HUES64 (cell line): ENCODE results near the gene SUPT20HL2.
"Not testable (repeated sequence)": the region's sequence is repeated elsewhere in the genome, so short reads cannot be mapped to it uniquely, and the experiment has no call there.

Source experiments
- H3K27ac ChIP-seq: 2 replicates; pipeline ENCODE4 v1.7.0; 2013; ENCODE audit warnings: low read depth, low read length, inconsistent platforms
- H3K27me3 ChIP-seq: 2 replicates; pipeline ENCODE4 v1.6.1; 2013; ENCODE audit warnings: mild to moderate bottlenecking, low read length; ENCODE audit not compliant: insufficient read depth
- H3K36me3 ChIP-seq: 2 replicates; pipeline ENCODE4 v1.6.1; 2013; ENCODE audit warnings: mild to moderate bottlenecking, low read length; ENCODE audit not compliant: insufficient read depth
- H3K4me1 ChIP-seq: 2 replicates; pipeline ENCODE4 v1.6.1; 2013; ENCODE audit warnings: mild to moderate bottlenecking, low read length, moderate library complexity; ENCODE audit not compliant: insufficient read depth
- H3K4me3 ChIP-seq: 2 replicates; pipeline ENCODE4 v1.5.1; 2013; ENCODE audit warnings: mild to moderate bottlenecking, low read length, moderate library complexity
- H3K9ac ChIP-seq: 2 replicates; pipeline ENCODE4 v1.6.1; 2013; ENCODE audit warnings: mild to moderate bottlenecking, low read depth, low read length
- H3K9me3 ChIP-seq: 2 replicates; pipeline ENCODE4 v1.6.1; 2013; ENCODE audit warnings: low read depth, low read length; ENCODE audit not compliant: insufficient read depth
- WGBS: fragments of 150-250, 120-280 bp; methylation state at CpG from one replicate; pipeline ENCODE4 v1.1.7; 2013; ENCODE audit warnings: missing lambda C conversion rate; 5-methylcytosine and 5-hydroxymethylcytosine counted together

SUPT20HL2 gene

DNA sequence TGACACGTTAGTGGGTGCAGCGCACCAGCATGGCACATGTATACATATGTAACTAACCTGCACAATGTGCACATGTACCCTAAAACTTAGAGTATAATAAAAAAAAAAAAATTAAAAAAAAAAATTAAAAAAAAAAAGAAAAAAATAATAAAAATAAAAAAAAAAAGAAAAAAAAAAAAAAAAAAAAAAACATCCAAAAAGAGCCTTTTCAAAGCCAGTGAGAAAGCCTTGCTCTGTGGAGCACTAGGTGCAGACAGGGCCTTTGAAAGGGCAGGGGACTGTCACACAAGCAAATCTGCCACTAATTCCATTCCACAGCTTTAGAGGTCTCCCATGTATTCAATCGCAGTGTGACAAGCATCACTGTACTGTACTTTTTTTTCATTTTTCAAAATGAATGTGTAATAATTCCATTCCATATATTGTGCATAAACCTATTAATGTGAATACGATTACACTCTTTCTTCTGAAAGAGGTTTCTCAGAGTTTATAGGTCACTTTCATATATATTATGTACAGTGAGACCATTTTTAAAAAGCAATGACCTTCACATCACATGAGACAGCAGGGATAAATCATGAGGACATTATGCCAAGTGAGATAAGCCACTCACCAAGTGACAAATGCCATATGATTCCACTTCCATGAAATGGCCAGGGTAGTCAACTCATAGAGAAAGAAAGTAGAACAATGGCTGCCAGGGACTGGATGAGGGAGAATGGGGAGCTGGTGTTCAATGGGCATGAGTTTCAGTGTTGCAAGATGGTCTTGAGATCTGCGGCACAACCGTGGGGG, 4.1 kb downstream of the SUPT20HL2 start:
- not testable (repeated sequence) for H3K36me3 ChIP-seq, H3K9me3 ChIP-seq, H3K27me3 ChIP-seq, H3K4me3 ChIP-seq, H3K27ac ChIP-seq, H3K9ac ChIP-seq, H3K4me1 ChIP-seq
- WGBS: 100% methylated on average over 2 of the region's 6 CpGs

DNA sequence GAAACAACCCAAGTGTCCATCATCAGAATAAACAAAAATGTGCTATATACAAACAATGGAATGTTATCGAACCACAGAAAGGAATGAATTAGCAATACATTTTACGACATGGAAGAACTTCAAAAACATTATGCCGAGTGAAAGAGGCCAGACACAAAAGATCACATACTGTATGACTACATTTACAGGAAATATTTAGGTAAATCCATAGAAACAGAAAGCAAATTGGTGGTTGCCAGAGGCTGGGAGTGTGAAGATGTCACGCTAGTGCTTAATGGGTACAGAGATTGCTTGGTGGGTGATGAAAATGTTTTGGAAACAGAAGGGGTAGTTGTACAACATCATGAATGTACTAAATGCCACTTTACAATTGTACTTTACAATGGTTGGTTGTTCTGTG, 5.1 kb downstream of the SUPT20HL2 start:
- WGBS: 92% methylated on average over 2 of the region's 4 CpGs

DNA sequence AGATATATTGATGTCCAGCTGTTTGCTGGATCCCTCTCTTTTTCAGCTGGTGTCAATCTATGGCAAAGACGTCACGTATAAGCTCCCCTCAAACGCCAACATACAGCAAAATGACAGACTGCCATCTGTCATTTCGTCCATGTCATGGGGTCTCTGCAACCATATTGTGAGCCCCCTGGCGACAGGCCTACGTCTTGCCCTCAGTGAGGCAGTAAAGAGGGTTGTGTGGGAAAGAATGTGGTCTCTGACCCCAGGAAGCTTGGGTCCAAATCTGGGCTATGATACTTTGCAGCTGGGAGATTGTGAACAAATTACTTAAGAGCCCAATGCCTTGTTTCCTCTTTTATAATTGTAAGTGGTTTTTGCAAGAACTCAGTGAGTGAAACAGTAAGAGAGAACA, 7.4 kb downstream of the SUPT20HL2 start:
- Histone ChIP-seq H3K4me1 (peaks cover 7% of the 10 kb centered on the region), H3K9ac (no peak overlapping the region)
- WGBS: 77% methylated on average over 6 of the region's 6 CpGs

More for the DNA sequence above, 5.1 kb downstream of the SUPT20HL2 start:
- H3K4me3 ChIP-seq, H3K9me3 ChIP-seq, H3K27ac ChIP-seq, H3K27me3 ChIP-seq, H3K9ac ChIP-seq, H3K4me1 ChIP-seq, H3K36me3 ChIP-seq: not testable (repeated sequence)

DNA sequence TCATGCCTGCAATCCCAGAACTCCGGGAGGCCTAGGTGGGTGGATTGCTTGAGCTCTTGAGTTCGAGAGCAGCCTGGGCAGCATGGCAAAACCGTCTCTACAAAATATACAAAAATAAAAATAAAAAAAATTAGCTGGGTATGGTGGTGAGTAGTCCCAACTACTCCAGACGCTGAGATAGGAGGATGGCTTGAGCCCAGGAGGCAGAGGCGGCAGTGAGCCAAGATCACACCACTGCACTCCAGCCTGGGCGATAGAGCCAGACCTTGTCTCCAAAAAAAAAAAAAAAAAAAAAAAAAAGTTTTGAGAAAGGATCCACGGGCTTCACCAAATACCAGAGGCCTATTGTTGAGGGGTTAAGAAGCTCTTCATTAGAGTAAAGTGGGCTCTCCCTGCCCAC, 8.0 kb downstream of the SUPT20HL2 start:
- Histone ChIP-seq H3K4me1 (peaks cover 6% of the 10 kb centered on the region), H3K9ac (no peak overlapping the region), H3K36me3 (no peaks in the 10 kb centered on the region), H3K27me3 (no peaks in the 10 kb centered on the region), H3K27ac (no peak overlapping the region), H3K9me3 (no peaks in the 10 kb centered on the region), H3K4me3 (no peak overlapping the region)
- WGBS: 75% methylated on average over 2 of the region's 7 CpGs

More for the DNA sequence above, 7.4 kb downstream of the SUPT20HL2 start:
- H3K27me3 ChIP-seq: no peaks in the 10 kb centered on the region
- H3K9me3 ChIP-seq: no peaks in the 10 kb centered on the region
- H3K4me3 ChIP-seq: no peak overlapping the region
- no peaks in the 10 kb centered on the region for H3K36me3 ChIP-seq
- no peak overlapping the region for H3K27ac ChIP-seq

DNA sequence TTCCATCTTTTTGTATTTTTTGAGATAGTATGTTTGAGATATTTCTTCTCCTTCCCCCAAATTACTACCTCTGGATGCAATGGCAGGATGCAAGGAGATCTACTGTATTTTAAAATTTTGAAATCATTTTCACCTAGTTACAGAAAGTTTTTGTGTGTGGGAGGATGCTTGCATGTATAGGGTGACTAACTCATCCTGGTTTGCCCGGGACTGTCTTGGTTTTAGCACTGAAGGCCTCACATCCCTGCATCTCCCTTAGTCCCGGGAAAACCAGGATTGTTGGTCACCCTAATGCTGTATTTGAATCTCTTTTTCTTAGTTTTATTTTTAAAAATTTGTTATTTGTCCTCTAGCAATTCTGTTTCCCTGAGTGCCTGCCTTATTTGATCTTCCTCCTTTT, 12.1 kb downstream of the SUPT20HL2 start:
- 86% methylated on average over 1 of the region's 2 CpGs for WGBS

GRCh38 chrX:24301060-24301459, 12.8 kb downstream of the SUPT20HL2 start:
- Histone ChIP-seq H3K36me3 (no peaks in the 10 kb centered on the region), H3K4me3 (no peak overlapping the region), H3K9ac (no peak overlapping the region), H3K27ac (no peak overlapping the region), H3K27me3 (no peaks in the 10 kb centered on the region), H3K9me3 (no peaks in the 10 kb centered on the region), H3K4me1 (peaks cover 6% of the 10 kb centered on the region; the same call in 1 of the 2 replicates)
- WGBS: 97% methylated on average over 1 of the region's 1 CpG

More for the DNA sequence above, 12.1 kb downstream of the SUPT20HL2 start:
- Histone ChIP-seq H3K4me1 (peaks cover 6% of the 10 kb centered on the region; the same call in 1 of the 2 replicates), H3K36me3 (no peaks in the 10 kb centered on the region), H3K9me3 (no peaks in the 10 kb centered on the region), H3K27ac (no peak overlapping the region), H3K9ac (no peak overlapping the region), H3K4me3 (no peak overlapping the region), H3K27me3 (no peaks in the 10 kb centered on the region)

GRCh38 chrX:24298191-24298590, 15.7 kb downstream of the SUPT20HL2 start:
- Histone ChIP-seq H3K27ac (no peak overlapping the region), H3K4me1 (peaks cover 6% of the 10 kb centered on the region; the same call in 1 of the 2 replicates), H3K4me3 (no peak overlapping the region), H3K9ac (0 out of 2 replicates have a peak overlapping the region, but pooled peaks have one; percentile 24), H3K27me3 (no peaks in the 10 kb centered on the region), H3K36me3 (no peaks in the 10 kb centered on the region), H3K9me3 (no peaks in the 10 kb centered on the region)
- 73% methylated on average over 3 of the region's 3 CpGs for WGBS

DNA sequence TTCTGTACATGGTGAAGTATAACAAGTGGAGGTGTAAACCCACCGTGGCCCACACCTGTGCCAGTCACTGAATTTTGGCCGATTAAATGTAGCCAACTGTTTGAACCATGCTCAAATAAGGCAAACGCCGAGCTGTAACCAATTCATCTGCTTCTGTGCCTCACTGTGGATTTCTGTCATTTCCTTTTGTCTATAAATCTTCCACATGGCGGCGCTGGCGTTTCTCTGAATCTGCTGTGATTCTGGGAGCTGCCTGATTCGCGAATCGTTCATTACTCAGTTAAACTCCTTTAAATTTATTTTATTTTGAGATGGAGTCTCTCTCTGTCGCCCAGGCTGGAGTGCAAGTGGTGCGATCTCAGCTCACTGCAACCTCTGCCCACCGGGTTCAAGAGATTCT, 19.2 kb downstream of the SUPT20HL2 start:
- Histone ChIP-seq H3K9ac (no peak overlapping the region), H3K27ac (no peak overlapping the region), H3K36me3 (no peaks in the 10 kb centered on the region), H3K9me3 (no peaks in the 10 kb centered on the region), H3K4me3 (no peak overlapping the region), H3K4me1 (peaks cover 6% of the 10 kb centered on the region; the same call in 1 of the 2 replicates), H3K27me3 (no peaks in the 10 kb centered on the region)
- 79% methylated on average over 10 of the region's 13 CpGs for WGBS

DNA sequence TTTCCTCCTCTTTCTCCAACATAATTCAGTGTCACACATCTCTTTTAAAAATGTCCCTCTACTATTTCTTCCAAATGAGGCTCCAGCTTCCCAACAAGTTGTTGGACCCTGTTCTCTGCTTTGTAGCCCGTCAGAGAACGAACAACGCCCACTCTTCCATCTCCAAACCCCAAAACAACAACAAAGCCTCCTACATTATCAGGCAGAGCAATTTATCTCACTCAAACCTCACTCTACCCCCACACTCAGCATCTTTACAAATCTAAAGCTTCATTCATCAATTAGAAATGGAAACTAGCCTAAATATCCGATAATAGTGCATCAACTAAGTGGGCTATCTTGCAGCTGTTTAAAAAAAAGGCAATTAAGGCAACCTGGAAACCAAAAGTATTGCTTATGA, 20.5 kb downstream of the SUPT20HL2 start:
- H3K4me3 ChIP-seq: no peak overlapping the region
- H3K9me3 ChIP-seq: no peaks in the 10 kb centered on the region
- H3K9ac ChIP-seq: no peak overlapping the region
- 92% methylated on average over 4 of the region's 4 CpGs for WGBS
- H3K27me3 ChIP-seq: no peaks in the 10 kb centered on the region
- H3K27ac ChIP-seq: no peak overlapping the region
- H3K4me1 ChIP-seq: peaks cover 6% of the 10 kb centered on the region; the same call in 1 of the 2 replicates
- no peaks in the 10 kb centered on the region for H3K36me3 ChIP-seq

GRCh38 chrX:24292353-24292752, 21.5 kb downstream of the SUPT20HL2 start:
- Histone ChIP-seq H3K27ac (no peak overlapping the region), H3K36me3 (no peaks in the 10 kb centered on the region), H3K4me1 (no peaks in the 10 kb centered on the region), H3K4me3 (no peak overlapping the region), H3K9ac (no peak overlapping the region), H3K27me3 (no peaks in the 10 kb centered on the region), H3K9me3 (no peaks in the 10 kb centered on the region)
- 97% methylated on average over 4 of the region's 4 CpGs for WGBS

DNA sequence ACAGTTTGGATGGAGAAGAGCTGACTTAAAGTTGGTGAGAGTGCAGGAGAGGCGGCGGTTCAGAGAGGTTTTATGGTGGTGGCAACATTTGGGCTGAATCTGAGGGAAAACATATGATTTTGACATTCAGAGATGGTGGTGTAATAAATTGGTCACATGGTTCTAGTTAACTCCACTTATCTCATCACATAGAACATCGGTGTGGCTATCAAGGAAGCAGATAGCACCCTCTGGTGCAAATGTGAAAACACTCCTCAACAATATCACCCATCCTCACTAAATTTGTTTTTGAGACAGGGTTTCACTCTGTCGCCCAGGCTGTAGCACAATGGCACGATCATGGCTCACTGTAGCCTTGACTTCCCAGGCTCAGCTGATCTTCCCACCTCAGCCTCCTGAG, 28.8 kb downstream of the SUPT20HL2 start:
- H3K27me3 ChIP-seq: no peaks in the 10 kb centered on the region
- no peak overlapping the region for H3K27ac ChIP-seq
- H3K9me3 ChIP-seq: no peaks in the 10 kb centered on the region
- H3K9ac ChIP-seq: no peak overlapping the region
- peaks cover 18% of the 10 kb centered on the region for H3K4me1 ChIP-seq
- no peaks in the 10 kb centered on the region for H3K36me3 ChIP-seq
- H3K4me3 ChIP-seq: no peak overlapping the region
- WGBS: 94% methylated on average over 5 of the region's 5 CpGs
